Prostate gland (tissue), 2 donors: Measurements from ENCODE around the gene MAP4K5.

Experiments used
- CTCF ChIP-seq, 4 experiments: fragments of 200-600 bp in 2 of 4; fragments of 450-650 bp in 2 of 4; sonication (generic) in 2 of 4; IDR thresholded peaks; 1 replicate in 3 of 4; 2 replicates in 1 of 4; pipeline ENCODE4 v1.5.1; 2016 to 2019; ENCODE audit warnings: antibody characterized with exemption in 4 of 4, mild to moderate bottlenecking in 2 of 4, moderate library complexity in 2 of 4
- POLR2A ChIP-seq: fragments of 450-650 bp; IDR thresholded peaks from one replicate; pipeline ENCODE4 v1.6.1; 2016; ENCODE audit warnings: antibody characterized with exemption, mild to moderate bottlenecking
- POLR2AphosphoS5 ChIP-seq: sonication (generic); formaldehyde crosslinking; IDR thresholded peaks from one replicate; pipeline ENCODE4 v1.6.1; 2017; ENCODE audit warnings: antibody characterized with exemption

GRCh38 chr14:50373959-50374358, 158.4 kb downstream of the MAP4K5 start:
- no peak for TF ChIP-seq CTCF (IDR thresholded peaks at IDR 0.05)
- TF ChIP-seq POLR2A, result no peak
- TF ChIP-seq POLR2AphosphoS5, result no peak
